NCI-H345 (cell line): ENCODE data around the gene PRKAG2.
A peak's percentile ranks its signal among the peaks of the same experiment; 100 is the strongest.
"Not testable (repeated sequence)": the region's sequence is repeated elsewhere in the genome, so short reads cannot be mapped to it uniquely, and the experiment has no call there.

Source experiments
- DNase-seq: peaks from one replicate; lab custom pipeline; 2025; lab: John Stamatoyannopoulos, UW

PRKAG2 gene

GRCh38 chr7:151834271-151835035 lies 42.5 kb downstream of the PRKAG2 start:
- DNase-seq, result no peak

GRCh38 chr7:151833691-151834090 lies 43.2 kb downstream of the PRKAG2 start:
- no peak for DNase-seq

DNA sequence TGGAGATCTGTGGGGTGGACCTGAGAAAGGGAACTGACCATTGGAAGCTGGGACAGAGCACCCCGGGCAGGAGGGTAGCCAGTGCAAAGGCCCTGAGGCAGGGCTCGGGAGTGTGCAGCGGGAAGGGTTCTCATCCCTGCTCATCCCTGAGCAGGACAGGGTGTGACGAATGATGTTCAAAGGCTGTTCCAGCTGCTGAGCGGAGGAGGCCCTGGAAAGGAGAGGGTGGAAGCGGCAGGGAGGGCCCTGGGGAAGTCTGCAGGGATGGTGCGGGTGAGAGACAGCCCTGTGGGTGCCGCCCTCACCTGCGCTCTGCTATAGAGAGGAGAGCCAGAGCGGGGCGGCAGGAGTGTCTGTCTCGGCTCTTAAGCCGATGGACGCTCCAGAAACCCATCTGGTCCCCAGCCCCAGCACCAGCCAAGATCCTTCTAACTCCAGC lies 43.7 kb downstream of the PRKAG2 start:
- no peak for DNase-seq

- no peak for DNase-seq
Measured at GRCh38 chr7:151832656-151833055, 44.3 kb downstream of the PRKAG2 start.

- DNase-seq, result no peak
Measured at GRCh38 chr7:151832138-151832537, 44.8 kb downstream of the PRKAG2 start.

- no peak for DNase-seq
Measured at GRCh38 chr7:151831606-151832005, 45.3 kb downstream of the PRKAG2 start.

DNA sequence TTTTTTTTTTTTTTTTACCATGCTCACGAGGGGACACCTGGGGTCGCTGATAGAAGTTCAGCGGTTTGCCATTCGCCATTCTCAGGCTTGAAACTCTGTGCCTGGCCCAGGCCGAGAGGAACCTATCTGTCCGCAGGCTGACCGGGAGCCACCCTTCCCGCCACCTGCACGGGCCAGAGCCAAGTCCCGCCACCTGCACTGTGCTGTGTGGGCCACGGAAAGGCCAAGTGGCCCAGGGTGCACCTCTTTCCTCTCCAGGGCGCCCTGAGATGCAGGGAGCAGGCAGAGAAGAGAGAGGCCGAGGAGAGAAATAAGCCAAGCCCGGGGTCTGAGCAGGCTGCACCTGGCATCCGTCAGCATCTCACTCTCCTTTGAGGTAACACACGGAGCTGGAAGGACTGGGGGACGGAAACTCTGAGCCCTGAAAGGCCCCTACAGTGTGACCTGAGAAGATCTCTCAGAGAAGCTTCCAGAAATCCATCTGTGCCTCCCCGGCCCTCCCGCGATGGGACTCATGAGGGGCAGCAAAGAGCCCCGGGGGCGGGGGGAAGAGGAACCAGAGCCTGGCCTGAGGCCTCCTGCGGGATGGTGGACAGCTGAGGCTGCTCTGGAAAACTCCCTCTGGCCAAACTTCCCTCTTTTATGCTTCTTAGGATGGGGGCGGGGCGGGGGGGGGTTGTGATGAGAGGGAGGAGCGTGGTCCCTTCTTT lies 46.6 kb downstream of the PRKAG2 start:
- no peak for DNase-seq

- DNase-seq, result no peak
Measured at GRCh38 chr7:151829707-151830106, 47.2 kb downstream of the PRKAG2 start.

GRCh38 chr7:151827620-151828019 lies 49.3 kb downstream of the PRKAG2 start:
- peak; percentile 92 for DNase-seq

GRCh38 chr7:151826316-151826715 lies 50.6 kb downstream of the PRKAG2 start:
- DNase-seq, result not testable (repeated sequence)

GRCh38 chr7:151825721-151826120 lies 51.2 kb downstream of the PRKAG2 start:
- peak; percentile 14 for DNase-seq

GRCh38 chr7:151824373-151824933 lies 52.5 kb downstream of the PRKAG2 start:
- DNase-seq, result no peak

DNA sequence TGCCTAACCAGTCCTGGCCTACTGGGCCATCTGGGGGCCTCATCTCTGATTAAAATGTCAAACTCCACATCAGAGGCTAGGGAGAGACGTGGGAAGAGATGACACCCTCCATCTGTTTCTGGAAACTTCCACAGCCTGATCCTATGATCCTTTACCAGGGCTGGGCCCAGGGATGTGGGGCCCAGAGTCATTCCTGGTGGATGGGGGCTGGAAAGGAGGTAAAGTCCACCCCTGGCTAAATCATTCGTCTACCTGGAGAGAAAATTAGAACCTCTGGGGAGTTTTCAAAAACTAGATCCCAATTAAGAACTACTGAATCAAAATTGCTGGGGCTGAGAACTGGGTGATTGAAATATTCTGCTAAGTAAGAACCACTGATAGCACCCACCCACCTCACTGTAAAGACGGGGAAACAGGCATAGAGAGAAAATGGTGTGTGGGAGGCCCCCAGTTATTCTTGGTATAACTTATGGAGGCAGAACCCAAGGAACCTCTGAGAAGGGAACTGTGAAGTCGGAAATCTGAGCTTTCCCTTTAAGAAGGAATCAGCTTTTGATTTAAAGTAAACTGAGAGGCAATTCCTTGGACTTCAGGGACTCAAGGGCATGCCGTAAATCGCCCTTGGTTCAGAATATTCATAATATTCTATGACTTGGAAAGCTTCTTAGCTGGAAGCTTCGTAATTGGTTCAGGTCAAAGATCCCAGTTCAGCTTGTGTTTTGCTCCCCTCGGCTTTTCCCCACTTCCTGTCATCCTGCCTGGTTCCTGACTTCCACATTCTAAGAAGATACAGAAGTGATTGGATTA lies 53.1 kb downstream of the PRKAG2 start:
- DNase-seq, result no peak

GRCh38 chr7:151822541-151823181 lies 54.3 kb downstream of the PRKAG2 start:
- DNase-seq, result no peak

DNA sequence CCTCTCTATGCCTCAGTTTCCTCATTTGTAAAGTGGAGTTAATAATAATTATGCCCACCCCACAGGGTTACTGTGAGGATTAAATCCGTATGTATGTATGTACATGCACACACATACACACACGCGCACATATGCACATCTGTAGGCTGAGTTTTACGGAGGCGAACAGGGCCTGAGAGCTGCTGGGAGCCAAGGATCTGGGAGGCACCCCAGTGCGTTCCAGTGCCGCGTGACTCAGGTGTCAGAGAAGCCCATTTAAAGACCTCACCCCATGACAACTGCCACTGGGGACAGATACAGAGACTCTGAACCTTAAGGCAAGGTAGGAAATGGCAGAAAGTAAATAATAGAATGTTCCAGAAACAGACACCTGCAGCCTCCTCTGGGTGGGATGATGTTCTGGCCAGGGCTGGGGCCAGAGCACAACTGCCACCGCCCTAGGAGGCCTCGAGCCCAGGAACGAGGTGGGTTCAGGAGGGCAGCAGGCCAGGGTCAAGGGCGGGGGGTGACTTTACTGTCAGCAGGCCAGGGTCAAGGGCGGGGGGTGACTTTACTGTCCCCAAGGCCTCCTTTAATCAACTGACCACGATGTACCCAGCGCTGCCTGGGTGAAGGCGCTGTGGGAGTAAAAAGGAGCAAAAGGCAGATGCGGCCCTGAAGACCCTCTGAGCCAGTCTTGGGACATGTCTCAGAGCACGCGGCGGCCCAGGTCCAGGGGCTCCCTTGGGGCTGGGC lies 54.9 kb downstream of the PRKAG2 start:
- DNase-seq, result no peak

GRCh38 chr7:151821226-151821625 lies 55.7 kb downstream of the PRKAG2 start:
- DNase-seq, result no peak

GRCh38 chr7:151820491-151821105 lies 56.3 kb downstream of the PRKAG2 start:
- no peak for DNase-seq

DNA sequence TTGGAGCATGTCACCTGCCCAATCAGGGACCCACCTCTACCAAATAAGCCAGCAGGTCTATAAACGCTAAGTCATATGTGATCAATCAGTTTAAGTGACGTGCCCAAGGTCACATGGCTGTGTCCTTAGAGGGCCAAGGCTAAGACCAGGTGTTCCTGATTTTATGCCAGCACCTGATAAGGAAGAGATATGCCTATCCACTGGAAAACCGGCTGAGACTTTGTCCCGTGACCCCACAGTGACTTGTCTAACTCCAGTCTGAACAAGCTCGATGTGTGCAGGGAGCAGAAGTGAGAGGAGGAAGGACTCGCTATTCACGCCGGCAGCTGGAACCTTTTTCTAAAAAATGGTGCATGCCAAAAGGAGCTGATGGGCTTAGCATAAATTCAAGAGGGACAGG lies 57.0 kb downstream of the PRKAG2 start:
- DNase-seq, result no peak

GRCh38 chr7:151818674-151819519 lies 58.0 kb downstream of the PRKAG2 start:
- peak; percentile 36 for DNase-seq
